Epithelial cell of proximal tubule (primary cell): ENCODE data around the gene GRK4. TPM values are rescaled to one million over a fixed set of nuclear protein-coding genes. Genes with fewer than 3 reads are reported as not detected.
"Not testable (repeated sequence)": the region's sequence is repeated elsewhere in the genome, so short reads cannot be mapped to it uniquely, and the experiment has no call there.

Source experiments
- DNase-seq: peaks from one replicate; pipeline ENCODE4 v3.0.0-alpha.2; 2011; ENCODE audit warnings: low read depth
- H3K4me3 ChIP-seq: 2 replicates; pipeline ENCODE4 v1.5.1; 2011; ENCODE audit warnings: low read depth, mild to moderate bottlenecking, low read length
- CTCF ChIP-seq: conservative IDR thresholded peaks from 2 replicates; pipeline ENCODE4 v1.5.1; 2012; ENCODE audit warnings: low read depth, mild to moderate bottlenecking, low read length
- total RNA-seq: library from RNA; depleted of rRNA; stranded (reverse); fragments of >200 nt; gene quantifications from 2 replicates; pipeline ENCODE4 v1.2.3, GENCODE V29; 2015

Gene GRK4
- 1.3 and 2.8 TPM in 2 replicates for total RNA-seq

DNA sequence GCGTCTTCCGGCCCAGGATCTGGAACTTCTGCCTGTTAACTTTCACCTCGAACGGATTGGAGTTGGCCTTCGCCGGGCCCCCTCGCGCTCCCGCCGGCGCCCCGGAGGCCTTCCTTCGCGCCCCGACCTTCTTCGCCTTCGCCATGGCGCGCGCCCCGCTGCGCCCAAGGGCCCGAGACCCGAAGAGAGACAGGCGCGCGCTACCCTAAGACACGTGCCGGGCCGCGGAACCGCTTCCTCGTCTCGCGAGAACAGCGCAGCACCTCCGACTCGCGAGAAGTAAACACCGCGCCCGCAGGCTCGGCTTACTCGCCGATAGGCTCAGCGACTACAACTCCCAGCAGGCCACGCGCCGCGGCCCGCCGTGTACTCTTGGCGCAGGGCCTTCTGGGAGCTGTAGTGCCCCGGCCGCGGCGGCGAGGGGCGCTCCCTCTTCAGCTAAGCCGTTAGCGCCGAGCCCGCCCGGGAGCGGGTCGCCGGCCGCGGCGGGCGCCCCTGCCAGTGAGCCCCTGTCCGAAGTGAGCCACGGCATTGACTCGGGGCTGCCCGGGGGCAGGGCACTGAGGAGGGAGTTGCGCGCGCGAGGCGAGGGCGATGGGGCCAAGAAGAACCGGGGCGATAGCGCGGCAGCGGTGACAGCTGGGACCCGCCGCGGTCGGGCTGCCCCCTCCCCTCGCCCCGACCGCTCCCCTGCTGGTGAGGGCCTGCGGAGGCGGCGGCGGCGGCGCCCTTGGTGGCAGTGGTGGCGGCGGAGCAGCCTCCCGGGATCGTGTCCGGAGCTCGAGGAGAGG lies at the start of gene GRK4, which contains the start of gene NOP14:
TSS of gene GRK4 (plus strand) at position 397 of the 791 bp plus-strand sequence. CDS start 500 bp downstream, outside the sequence.
TSS of gene NOP14 (minus strand) at position 232 of the 791 bp plus-strand sequence. CDS start at position 145, 87 bp downstream.
- peak within 1 kb of the TSS; percentile 87 for H3K4me3 ChIP-seq

DNA sequence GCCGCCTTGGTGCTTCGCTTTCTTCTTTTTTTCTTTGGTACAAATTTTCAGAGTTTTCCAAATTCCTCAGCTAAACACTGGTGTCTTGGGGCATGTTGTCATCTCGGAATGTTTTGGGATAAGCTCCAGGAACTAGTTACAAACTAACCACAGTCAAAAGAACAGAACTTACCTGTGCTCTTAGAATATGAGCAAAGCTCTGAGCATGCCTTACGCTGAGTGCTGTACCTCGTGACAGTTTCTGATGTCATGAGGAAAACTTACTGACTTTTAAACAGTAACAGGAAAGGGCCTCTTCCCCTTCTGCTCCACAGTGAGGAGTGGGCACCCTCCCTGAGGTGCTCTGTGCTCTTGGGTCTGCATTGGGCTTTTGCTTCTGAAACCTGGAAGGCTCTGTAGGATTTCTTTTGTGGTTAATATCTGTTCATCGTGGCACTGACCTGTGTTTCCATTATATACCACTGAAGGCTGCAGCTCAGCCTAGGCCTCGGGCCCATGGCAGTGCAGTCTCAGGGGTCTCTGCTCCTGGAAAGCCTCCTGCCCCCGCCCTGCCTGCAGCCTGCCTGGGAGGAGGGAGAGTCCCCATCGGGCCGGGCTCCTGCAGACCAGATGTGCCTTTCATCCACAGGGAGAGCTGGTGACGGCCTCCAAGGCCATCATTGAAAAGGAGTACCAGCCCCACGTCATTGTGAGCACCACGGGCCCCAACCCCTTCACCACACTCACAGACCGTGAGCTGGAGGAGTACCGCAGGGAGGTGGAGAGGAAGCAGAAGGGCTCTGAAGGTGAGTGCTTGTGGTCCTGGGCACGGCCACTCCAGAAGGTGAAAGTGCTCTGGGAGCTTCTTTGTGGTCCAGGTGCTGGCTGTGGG lies 48.9 kb upstream of the GRK4 start:
- no peak for DNase-seq
- no peak for TF ChIP-seq CTCF
- no peak overlapping the region for H3K4me3 ChIP-seq

More for the DNA sequence above, at the start of gene GRK4, which contains the start of gene NOP14:
- TF ChIP-seq CTCF, result peak; percentile 14
- peak; percentile 63 for DNase-seq

GRCh38 chr4:2915789-2916188 lies 47.6 kb upstream of the GRK4 start:
- no peak overlapping the region for H3K4me3 ChIP-seq
- no peak for TF ChIP-seq CTCF
- no peak for DNase-seq

DNA sequence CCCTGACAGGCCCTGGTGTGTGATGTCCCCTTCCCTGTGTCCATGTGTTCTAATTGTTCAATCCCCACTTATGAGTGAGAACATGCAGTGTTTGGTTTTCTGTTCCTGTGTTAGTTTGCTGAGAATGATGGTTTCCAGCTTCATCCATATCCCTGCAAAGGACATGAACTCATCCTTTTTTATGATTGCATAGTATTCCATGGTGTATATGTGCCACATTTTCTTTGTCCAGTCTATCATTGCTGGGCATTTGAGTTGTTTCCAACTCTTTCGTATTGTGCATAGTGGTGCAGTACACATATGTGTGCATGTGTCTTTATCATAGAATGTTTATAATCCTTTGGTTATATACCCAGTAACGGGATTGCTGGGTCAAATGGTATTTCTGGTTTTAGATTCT lies 46.7 kb upstream of the GRK4 start:
- not testable (repeated sequence) for DNase-seq, H3K4me3 ChIP-seq

DNA sequence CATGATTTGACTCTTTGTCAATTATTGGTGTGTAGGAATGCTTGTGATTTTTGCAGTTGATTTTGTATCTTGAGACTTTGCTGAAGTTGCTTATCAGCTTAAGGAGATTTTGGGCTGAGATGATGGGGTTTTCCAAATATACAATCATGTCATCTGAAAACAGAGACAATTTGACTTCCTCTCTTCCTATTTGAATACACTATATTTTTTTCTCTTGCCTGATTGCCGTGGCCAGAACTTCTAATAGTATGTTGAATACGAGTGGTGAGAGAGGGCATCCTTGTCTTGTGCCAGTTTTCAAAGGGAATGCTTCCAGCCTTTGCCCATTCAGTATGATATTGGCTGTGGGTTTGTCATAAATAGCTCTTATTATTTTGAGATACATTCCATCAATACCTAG lies 45.1 kb upstream of the GRK4 start:
- not testable (repeated sequence) for DNase-seq

DNA sequence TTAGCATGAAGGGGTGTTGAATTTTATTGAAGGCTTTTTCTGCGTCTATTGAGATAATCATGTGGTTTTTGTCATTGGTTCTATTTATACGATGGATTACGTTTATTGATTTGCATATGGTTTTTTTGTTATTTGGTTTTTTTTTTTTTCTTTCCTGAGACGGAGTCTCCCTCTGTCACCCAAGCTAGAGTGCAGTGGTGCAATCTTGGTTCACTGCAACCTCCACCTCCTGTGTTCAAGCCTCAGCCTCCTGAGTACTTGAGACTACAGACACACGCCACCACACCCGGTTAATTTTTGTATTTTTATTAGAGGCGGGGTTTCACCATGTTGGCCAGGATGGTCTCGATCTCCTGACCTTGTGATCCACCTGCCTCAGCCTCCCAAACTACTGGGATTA lies 44.7 kb upstream of the GRK4 start:
- not testable (repeated sequence) for H3K4me3 ChIP-seq, DNase-seq

More for the DNA sequence above, 45.1 kb upstream of the GRK4 start:
- H3K4me3 ChIP-seq, result not testable (repeated sequence)

DNA sequence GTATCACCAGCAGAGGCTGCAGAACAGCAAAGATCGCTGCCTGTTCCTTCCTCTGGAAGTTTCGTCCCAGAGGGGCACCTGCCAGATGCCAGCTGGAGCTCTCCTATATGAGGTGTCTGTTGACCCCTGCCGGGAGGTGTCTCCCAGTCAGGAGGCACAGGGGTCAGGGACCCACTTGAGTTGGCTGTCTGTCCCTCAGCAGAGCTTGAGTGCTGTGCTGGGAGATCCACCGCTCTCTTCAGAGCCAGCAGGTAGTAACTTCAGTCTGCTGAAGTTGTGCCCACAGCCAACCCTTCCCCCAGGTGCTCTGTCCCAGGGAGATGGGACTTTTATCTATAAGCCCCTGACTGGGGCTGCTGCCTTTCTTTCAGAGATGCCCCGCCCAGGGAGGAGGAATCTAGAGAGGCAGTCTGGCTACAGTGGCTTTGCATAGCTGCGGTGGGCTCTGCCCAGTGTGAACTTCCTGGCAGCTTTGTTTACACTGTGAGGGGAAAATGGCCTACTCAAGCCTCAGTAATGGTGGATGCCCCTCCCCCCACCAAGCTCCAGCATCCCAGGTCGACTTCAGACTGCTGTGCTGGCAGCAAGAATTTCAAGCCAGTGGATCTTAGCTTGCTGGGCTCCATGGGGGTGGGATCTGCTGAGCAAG lies 40.8 kb upstream of the GRK4 start:
- not testable (repeated sequence) for H3K4me3 ChIP-seq, DNase-seq

DNA sequence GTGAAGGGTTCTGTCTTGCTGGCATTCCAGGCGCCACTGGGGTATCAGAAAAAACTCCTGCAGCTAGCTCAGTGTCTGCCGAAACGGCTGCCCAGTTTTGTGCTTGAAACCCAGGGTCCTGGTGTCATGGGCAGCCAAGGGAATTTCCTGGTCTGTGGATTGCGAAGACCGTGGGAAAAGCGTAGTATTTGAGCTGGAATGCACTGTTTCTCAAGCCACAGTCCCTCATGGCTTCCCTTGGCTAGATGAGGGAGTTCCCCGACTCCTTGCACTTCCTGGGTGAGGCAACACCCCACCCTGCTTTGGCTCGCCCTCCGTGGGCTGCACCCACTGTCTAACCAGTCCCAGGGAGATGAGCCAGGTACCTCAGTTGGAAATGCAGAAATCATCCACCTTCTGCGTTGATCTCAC lies 40.2 kb upstream of the GRK4 start:
- no peak overlapping the region for H3K4me3 ChIP-seq
- TF ChIP-seq CTCF, result no peak
- DNase-seq, result peak; percentile 26
